ENCODE results near the gene DNAAF8. TPM values are rescaled to one million over a fixed set of nuclear protein-coding genes. Genes with fewer than 3 reads are reported as not detected.

Gene DNAAF8
- total and polyA plus RNA-seq, 10 donors = 0.17 to 1.2 (median 0.57) TPM; not detected in 3

DNA sequence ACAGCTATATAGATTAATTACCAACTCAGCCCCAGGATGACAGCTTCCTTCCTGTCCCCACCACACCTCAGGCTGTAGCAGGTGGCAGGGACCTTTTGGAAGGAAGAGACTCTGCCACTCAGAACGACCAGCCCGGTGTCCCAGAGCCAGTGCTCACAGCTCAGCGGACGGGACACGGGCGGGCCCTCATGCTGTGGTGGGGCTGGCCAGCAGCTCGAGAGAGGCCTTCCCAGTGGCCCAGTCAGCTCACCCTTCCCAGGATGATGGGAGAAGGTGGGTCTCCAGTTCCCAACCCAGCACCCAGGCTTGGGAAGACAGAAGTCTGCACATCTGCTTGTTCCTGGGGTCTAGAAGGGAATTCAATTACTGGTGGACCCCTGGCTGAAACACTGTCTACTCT, 30.4 kb upstream of the DNAAF8 start:
- DNase-seq = no peak
- TF ChIP-seq, protein P1, sequence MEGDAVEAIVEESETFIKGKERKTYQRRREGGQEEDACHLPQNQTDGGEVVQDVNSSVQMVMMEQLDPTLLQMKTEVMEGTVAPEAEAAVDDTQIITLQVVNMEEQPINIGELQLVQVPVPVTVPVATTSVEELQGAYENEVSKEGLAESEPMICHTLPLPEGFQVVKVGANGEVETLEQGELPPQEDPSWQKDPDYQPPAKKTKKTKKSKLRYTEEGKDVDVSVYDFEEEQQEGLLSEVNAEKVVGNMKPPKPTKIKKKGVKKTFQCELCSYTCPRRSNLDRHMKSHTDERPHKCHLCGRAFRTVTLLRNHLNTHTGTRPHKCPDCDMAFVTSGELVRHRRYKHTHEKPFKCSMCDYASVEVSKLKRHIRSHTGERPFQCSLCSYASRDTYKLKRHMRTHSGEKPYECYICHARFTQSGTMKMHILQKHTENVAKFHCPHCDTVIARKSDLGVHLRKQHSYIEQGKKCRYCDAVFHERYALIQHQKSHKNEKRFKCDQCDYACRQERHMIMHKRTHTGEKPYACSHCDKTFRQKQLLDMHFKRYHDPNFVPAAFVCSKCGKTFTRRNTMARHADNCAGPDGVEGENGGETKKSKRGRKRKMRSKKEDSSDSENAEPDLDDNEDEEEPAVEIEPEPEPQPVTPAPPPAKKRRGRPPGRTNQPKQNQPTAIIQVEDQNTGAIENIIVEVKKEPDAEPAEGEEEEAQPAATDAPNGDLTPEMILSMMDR (IDR thresholded peaks at IDR 0.05 in 8 of 11, conservative IDR thresholded peaks at IDR 0.05 in 3 of 11) = no peak
- TF ChIP-seq POLR2A (IDR thresholded peaks at IDR 0.05) = no peak
- TF ChIP-seq POLR2AphosphoS5 (IDR thresholded peaks at IDR 0.05) = no peak
- intact Hi-C loops (cut with DNase I; ENCODE audit: low total_unique reads) = no loop called here
- H3K36me3 ChIP-seq = peaks cover 0 to 90% (median 53%) of the 10 kb centered on the region in 6 donors
- WGBS, 5 donors = 0 to 65% (median 63%) methylated on average over 1 to 7 of the region's 7 CpGs
- H3K27ac ChIP-seq = no peak overlapping the region
- no peaks in the 10 kb centered on the region for H3K9me3 ChIP-seq
- no peak overlapping the region for H3K4me3 ChIP-seq
- no peaks in the 10 kb centered on the region for H3K4me1 ChIP-seq
- H3K27me3 ChIP-seq (replicated peaks in 1 of 7) = no peaks in the 10 kb centered on the region

DNA sequence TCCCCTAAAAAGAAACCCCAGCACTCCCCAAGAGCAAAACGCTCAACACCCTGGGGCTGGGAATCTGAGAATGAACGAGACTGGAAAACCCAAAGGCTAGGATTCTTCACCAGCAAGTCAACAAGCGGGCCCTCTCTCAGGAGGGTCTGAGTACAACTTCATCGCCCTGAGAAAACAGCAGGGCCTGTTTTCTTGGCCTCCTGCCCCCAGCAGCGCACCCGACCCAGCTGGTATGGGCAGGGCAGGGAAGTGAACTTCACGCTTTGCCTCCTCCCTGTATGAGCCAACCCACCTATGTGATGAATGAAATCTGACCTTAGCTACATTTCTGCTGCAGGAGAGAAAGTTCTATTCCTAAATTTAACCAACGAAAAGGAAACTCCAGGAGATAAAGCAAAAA, 29.8 kb upstream of the DNAAF8 start:
- no peak overlapping the region for H3K27ac ChIP-seq
- H3K27me3 ChIP-seq (replicated peaks in 1 of 7) = no peaks in the 10 kb centered on the region
- TF ChIP-seq POLR2A (IDR thresholded peaks at IDR 0.05) (no peak), POLR2AphosphoS5 (IDR thresholded peaks at IDR 0.05) (no peak)
- TF ChIP-seq, protein P1 (IDR thresholded peaks at IDR 0.05 in 8 of 11, conservative IDR thresholded peaks at IDR 0.05 in 3 of 11) = no peak
- intact Hi-C loops (cut with DNase I; ENCODE audit: low total_unique reads) = no loop called here
- H3K4me1 ChIP-seq = no peaks in the 10 kb centered on the region
- DNase-seq = no peak
- no peak overlapping the region for H3K4me3 ChIP-seq
- H3K36me3 ChIP-seq = peaks cover 0 to 90% (median 47%) of the 10 kb centered on the region in 6 donors
- 88 to 95% (median 92%) methylated on average over 8 of the region's 8 CpGs for WGBS, 5 donors
- no peaks in the 10 kb centered on the region for H3K9me3 ChIP-seq

DNA sequence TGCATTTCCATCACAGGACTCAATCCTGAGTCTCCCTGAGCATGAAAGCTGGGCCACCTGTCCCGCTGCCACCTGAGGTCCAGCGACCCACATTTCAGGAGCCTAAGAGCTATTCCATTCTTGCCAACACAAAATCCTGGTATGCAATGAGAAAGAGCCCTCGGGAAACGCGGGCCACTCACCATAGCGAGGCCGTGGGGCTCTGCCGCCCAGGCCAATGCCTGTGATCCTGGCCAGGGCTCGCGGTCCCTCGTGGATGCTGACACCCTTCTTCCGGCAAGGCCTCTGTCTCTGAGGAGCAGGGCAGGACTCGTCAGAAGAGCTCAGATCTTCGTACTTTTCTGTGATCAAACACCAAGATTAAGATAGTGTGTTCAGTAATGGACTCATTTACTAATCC, 29.4 kb upstream of the DNAAF8 start:
- no peak for DNase-seq
- Histone ChIP-seq H3K36me3 (peaks cover 0 to 90% (median 44%) of the 10 kb centered on the region in 6 donors), H3K27ac (no peak overlapping the region), H3K27me3 (replicated peaks in 1 of 7) (no peaks in the 10 kb centered on the region), H3K4me1 (no peaks in the 10 kb centered on the region), H3K9me3 (no peaks in the 10 kb centered on the region), H3K4me3 (no peak overlapping the region)
- 94 to 97% (median 97%) methylated on average over 14 of the region's 14 CpGs for WGBS, 5 donors
- intact Hi-C loops (cut with DNase I; ENCODE audit: low total_unique reads) = no loop called here
- TF ChIP-seq POLR2A (IDR thresholded peaks at IDR 0.05) = no peak
- TF ChIP-seq, protein P1 (IDR thresholded peaks at IDR 0.05 in 8 of 11, conservative IDR thresholded peaks at IDR 0.05 in 3 of 11) = no peak
- peak in 1 of 3 donors; percentile 16 for TF ChIP-seq POLR2AphosphoS5 (IDR thresholded peaks at IDR 0.05)

DNA sequence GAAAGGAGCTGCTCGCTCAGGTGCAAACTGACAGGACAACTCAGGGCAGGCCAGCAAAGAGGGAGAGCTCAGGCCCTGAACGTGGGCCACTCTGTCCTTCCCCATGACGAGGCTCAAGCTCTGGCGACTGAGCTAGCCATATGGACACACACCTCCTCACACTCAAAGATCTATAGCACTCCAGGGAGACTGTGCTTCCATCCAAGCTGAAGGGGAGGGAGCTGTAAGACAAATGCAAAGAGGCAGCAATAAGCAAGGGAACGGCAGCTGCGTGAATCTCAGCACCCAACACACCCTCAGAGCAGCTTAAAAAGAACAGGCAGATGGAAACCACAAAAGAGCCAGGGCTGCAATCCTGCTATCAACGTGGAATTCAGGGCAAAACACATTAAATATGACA, 27.5 kb upstream of the DNAAF8 start:
- Histone ChIP-seq H3K27ac (no peak overlapping the region), H3K27me3 (replicated peaks in 1 of 7) (no peaks in the 10 kb centered on the region), H3K4me1 (no peaks in the 10 kb centered on the region), H3K36me3 (peaks cover 0 to 89% (median 30%) of the 10 kb centered on the region in 6 donors), H3K9me3 (no peaks in the 10 kb centered on the region), H3K4me3 (no peak overlapping the region)
- no peak for DNase-seq
- intact Hi-C loops (cut with DNase I; ENCODE audit: low total_unique reads) = no loop called here
- TF ChIP-seq POLR2AphosphoS5 (IDR thresholded peaks at IDR 0.05) (no peak), POLR2A (IDR thresholded peaks at IDR 0.05) (no peak)
- TF ChIP-seq, protein P1 (IDR thresholded peaks at IDR 0.05 in 8 of 11, conservative IDR thresholded peaks at IDR 0.05 in 3 of 11) = no peak
- WGBS, 5 donors = 87 to 97% (median 92%) methylated on average over 7 of the region's 7 CpGs

All from spleen (tissue), 11 donors.